ENCODE data around the gene SUGCT.
"Not testable (repeated sequence)": the region's sequence is repeated elsewhere in the genome, so short reads cannot be mapped to it uniquely, and the experiment has no call there.

The SUGCT gene

DNA sequence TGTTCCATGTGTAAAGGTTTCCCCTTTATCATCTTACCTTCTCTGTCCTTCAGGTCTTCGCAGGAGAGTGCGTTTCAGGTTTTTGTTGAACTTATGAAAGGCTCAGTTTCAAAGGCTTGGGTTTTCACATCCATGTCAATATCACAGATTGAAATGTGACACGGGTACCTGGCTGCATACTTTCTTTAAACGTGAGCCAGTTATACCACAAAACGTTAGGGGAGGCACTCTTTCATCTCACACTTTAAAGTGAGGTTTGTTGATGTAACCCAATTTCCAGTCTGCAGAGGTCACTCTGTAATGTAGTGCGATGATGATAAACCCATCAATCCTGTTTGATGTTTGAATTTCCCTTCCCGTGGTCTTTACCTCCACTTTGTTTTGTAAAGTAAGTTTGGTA lies 506.9 kb downstream of the SUGCT start:
- DNase-seq: no peak

DNA sequence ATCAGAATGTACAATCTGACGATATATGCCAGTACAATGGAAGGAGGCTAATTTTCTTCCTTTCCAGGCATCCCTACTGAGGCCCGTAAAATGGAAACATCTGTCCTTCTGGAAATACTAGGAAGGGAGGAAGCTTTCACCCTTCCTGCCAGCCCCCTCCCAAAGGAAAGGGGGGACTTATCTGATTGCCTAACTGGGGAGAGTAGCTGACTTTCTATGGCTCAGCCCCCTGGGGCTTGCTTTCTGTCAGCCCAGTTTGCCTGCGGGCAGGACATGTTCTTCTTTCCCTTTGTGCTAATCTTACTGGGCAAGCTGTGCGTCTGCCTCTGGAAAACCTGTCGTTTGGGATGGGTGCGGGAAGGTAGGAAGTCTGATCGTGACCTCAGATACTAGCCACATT lies 508.9 kb downstream of the SUGCT start:
- no peak for DNase-seq

DNA sequence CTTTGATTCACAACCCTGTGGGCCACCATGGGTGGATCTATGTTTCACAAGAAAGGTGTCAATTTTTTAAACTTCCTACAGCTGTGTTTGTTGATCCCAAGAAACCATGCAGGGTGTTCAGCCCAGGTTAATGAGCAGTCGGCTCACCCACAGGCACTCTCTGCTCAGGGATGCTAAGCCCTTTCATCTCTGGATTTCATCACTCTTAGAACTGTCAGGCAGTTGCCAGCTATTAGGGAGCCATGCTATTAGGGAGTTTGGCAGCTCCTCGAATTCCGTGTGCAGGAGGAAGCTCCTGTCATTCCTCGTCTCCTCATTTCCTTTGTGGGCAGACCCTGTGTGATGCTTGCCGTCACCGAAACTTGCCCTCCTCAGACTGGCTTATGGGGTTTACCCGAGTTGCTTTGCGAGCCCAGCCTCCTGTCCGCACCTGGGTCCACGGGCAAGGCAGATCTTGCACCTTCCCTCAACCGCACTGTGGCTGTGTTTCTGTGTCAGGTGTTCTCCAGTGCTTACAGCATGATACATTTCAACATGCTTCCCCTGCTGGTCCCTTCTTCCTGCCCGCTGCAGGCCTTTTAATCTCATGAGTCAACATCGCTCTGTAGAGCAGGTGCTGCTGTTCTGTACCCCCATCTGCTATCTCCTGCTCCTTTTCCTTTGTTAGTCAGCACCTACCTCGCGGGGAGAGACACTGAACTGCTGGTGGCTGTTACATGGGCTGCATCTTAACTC lies 509.8 kb downstream of the SUGCT start:
- no peak for DNase-seq

DNA sequence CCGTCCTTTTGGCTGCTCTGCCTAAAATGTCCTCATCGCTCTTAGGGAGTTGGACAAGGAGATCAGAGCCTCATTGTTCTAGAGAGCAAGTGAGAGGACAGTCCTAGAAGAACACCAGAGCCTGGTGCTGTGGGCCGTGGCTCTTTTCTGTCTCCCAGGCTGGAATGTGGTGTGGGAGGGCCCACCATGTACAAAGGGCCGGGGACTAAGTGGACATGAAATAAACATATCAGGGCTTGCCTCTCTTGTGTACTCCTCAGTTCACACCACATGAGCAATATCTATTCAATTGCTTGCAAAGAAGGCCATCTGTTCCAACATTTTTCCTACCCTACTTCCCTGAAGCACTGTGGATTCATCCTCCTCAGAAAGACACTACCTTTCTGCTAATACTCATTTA lies 510.4 kb downstream of the SUGCT start:
- DNase-seq: no peak

DNA sequence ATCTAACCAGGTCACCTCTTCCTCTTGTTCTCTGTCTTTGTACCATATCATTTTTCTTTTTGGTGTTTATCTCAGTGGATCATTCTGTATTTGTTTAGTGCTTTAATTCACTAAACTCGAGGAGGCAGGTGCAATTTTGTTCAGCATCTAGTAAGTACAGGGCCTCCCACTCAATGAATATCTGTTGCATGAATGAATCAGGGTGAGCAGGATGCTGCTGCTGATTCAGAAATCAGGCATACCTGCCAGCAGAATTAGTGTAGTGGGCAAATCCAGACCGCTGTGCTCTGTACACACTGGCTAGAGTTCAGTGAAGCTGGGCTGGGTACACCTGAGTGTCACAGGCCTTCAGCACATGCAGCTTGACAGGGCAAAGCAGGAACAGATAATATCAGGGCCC lies 511.9 kb downstream of the SUGCT start:
- no peak for DNase-seq

DNA sequence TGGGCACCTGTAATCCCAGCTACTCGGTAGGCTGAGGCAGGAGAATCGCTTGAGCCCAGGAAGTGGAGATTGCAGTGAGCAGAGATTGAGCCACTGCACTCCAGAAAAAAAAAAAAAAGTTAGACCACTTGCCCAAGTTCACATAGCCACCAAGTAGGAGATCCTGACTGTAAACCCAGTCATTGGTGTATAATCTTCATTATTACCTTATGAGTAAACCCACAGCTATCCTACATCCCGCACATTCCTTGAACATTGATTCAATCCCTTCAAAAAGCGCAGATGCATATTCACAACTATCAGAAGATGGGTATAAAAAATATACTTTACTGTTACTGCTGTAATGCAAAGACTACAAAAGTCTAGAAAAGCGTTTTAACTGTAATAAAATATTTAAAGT lies 512.9 kb downstream of the SUGCT start:
- no peak for DNase-seq

DNA sequence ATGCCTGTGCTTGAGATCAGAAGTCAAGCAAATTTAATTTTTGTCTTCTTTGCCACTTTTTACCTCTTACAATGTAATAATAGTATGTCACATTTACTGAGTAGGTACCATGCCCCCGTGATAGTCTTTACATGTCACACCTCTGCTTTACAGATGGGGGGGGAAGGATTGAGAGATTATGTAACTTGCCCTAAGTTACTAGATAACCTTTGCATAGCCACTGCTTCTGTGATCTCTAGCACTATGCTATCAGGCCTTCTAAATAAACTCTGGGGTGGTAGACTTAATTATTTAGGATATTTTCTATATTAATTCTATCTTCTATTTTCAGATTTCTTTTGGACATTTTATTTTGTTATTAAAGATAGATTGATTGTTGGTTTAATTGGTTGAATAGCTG lies 514.4 kb downstream of the SUGCT start:
- no peak for DNase-seq

DNA sequence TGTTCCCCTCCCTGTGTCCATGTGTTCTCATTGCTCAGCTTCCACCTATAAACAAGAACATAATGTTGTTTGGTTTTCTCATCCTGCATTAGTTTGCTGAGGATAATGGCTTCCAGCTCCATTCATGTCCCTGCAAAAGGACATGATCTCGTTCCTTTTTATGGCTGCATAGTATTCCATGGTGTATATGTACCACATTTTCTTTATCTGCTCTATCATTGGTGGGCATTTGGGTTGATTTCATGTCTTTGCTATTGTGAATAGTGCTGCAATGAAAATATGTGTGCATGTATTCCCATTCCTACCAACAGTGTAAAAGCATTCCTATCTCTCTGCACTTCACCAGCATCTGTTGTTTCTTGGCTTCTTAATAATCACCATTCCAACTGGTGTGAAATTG lies 516.1 kb downstream of the SUGCT start:
- not testable (repeated sequence) for DNase-seq

DNA sequence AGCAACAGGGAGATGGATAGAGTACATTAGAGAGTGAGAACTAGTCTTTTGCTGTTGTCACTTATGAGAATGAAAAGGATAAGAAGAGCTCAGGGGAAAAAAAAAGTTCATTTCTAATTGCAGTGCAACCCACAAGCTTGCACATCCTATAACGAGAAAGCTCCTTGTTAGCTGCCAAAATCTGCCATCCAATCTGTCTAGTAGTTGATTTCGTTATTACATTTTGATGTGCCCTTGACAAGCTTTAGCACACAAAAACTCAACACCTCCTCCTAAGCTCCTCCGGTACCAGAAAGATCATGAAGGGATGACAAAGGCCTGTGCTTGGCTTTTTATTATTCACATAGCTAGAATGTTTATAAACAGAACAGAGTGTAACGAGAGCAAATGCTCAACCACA lies 519.4 kb downstream of the SUGCT start:
- DNase-seq: no peak

DNA sequence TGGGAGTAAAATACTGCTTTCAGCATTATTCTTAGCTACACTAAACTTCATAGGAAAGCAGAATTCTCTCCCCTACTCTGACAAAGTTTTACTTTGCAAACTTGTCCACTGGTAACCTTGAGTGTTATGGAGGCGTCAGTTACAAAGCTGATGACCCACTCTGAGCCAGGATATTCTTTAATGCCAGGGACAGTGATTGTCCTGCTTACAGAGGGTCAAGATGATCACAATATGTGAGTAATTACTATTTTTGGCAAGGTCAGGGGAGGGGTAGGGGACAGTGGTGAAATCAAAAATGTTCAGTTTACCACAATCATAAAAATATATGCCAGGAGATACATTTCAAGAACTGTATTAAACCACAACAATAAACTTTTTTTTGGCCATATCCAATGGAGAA lies 520.6 kb downstream of the SUGCT start:
- no peak for DNase-seq

DNA sequence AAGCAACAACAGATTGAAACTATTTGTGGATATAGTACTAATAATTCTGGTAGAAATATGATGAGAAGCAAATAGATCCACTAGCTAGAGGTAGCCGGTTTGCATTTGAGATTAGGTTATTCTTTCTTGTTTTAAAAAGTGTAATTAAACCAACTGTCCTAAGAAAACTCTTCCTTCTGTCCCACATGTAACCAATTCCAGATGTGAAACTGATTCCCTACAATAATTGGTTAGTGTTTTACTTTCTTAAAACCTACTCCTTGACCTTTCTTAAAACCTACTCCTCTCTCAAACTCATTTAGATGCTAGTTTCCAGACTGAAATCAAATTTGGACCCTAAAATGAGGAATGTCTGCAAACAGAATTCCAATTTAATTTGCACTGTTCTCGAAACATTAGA lies 521.5 kb downstream of the SUGCT start:
- DNase-seq: no peak

DNA sequence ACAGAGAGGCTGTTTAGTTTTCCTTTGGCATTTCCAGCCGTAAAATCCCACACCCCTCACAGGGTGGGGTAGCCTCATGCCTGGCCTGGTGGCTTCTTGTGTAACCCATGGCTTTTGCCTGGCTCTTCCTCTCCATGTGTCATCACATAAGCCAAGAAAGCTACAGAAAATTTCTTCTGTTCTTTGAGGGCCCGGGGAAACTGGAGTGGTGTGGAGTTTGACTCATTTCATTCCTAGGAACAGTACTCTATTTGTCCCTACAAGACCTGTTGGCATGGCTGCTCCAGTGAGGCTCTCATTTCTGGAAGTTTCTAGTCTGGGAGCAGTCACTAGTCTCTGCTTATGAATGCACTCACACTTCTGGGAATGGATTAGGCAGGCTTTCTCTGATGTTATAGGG lies 523.9 kb downstream of the SUGCT start:
- DNase-seq: no peak

DNA sequence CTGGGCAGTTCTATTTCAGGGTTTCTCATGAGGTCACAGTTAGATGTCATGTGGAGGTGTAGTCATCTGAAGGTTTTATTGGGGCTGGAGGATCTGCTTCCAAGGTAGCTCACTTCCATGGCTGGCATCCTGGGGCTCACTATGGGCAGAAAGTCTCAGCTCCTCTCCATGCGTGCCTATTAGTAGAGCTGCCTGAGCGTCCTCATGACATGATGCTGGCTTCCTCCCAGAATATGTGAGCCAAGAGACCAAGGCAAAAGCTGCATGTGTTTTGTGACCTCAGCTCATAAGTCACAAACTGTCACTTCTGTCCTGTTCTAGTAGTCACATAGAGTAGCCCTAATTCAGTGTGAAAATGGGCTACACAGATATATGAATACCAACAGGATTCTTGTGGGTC lies 524.4 kb downstream of the SUGCT start:
- no peak for DNase-seq

DNA sequence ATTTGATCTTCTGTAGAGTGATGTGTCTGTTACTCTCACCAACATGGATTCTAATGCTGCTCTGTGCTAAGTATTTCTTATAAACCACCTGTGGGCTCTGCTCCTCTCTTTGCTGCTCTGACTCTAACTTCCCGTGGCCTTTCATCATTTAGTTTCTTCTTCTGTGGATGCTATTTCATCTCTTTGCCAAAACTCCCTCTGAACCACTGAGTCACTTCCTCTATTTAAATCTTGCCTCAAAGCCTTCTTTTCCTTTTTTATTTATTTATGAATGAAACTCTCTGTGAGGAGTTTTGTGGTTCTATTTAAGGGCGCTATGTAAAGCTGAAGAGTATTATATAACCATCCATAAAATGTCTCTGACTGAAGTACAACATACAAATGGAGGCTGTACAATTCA lies 538.5 kb downstream of the SUGCT start:
- DNase-seq: no peak

DNA sequence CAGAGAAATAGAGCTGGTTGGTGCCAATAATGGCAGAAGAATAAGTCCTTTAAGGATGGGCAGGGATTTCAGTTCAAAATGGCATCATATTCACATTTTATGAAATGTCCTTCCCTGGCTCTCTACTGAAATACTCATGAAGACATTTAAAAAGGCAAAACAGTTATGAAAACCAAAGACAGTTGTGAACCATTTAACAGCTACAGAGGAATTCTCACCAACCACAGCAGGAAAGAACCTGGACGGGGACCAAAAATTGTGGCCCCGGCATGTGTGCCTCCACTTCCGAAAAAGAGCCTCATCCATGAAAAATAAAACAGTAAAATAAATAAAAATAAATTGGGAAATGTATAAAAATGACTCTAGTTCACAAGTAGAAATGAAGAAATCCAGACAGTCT lies 539.5 kb downstream of the SUGCT start:
- DNase-seq: no peak

DNA sequence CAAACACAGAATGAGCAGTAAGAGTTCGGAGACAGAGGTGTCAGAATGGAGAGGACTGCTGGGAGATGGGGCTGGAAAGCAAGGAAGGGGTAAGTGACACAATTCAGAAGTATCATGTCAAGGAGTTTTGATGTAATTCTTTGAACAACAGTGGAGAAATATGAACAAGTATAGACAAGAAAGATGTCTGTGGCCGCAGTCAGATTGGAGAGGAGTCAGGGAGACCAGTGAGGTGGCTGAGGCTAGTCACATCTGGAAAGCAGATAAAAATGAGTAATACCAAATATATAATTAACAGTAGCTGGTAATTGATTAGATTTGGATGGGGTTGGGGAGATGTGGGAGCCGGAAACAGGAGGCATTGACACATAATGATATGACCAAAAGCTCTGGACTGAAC lies 540.9 kb downstream of the SUGCT start:
- no peak for DNase-seq

DNA sequence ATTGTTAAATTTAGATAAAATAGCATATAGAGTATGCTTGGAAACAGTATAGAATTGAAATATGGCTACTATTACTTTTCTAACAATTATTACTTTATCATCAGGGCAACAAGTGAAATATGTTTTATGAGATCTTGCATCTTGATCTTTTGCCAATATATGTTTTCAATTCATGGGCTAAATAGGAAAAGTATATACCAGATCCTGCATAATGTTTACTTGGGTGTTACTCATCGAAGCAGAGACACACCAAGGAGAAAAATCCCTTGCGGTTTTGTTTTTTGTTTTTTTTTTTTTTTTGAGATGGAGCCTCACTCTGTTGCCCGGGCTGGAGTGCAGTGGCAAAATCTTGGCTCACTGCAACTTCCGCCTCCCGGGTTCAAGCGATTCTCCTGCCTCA lies 541.4 kb downstream of the SUGCT start:
- no peak for DNase-seq

DNA sequence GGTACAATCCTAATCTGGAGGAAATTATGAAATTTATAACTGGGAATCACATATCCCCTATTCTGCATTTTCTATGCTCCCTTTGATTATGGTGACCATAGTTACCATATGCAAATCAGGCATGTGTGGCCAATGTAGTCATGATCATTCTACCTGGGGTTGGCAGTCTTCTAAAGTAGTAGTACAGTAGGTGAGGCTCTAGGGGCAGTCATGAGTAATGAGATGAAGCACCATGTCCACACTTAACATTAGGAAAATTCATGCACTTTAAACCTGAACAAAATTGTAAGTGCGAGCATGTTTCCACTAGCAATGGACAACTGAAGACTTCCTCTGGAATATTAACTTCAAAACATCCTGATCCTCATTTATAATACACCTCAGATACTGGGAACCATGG lies 545.9 kb downstream of the SUGCT start:
- DNase-seq: no peak

DNA sequence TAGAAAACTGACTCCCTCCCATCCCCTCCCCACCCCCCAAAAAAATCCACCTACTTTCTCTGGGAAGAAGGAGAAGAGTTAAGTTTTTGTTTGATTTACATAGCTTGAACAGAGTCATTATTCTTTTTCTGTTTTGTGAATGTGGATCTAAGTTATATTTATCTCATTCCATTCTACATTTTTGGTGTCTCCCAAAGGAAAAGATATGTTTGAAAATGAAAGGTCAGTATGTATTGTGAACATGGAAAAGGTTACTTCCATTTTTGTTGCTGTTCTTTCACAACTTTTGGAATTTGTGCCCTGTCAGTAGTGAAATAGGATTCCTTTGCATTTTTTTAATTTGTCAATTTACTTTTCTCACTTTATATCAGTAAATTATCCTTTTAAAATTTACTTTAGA lies 547.9 kb downstream of the SUGCT start:
- no peak for DNase-seq

DNA sequence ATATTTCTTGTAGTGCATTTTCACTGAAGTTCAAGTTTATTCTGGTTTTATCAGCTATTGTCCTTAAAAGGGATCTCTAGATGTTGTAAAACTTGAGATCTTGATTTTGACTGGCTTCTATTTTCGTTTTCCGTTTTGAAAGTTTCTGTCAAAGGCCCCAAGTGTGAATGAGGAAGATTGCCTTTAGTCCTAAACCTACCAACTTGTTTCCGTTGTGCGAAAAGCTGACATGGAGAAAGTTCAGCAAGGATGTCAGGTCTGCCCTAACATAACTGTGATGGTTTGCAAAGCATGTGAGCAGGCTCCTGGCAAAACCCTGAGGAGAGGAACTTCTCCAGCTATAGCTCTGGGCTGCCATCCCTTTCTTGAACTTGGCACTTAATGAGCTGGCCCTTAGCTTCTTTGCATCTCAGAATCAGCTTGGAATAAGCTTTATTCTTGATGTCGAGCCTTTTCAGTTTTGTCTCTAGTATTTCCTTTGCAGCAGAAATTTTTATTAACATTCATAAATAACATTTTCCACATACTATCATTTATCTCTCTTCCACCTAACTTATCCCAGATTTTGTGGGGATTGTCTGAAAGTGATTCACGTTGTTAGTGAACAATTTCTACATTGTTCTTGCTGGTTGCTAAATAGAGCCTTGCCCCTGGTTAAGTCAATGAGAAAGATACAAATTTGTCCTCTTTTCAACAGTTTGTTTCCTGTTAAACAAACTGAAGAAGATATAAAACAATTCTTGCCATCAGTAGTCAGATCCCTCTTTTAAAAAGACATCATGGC lies 559.4 kb downstream of the SUGCT start:
- DNase-seq: no peak

DNA sequence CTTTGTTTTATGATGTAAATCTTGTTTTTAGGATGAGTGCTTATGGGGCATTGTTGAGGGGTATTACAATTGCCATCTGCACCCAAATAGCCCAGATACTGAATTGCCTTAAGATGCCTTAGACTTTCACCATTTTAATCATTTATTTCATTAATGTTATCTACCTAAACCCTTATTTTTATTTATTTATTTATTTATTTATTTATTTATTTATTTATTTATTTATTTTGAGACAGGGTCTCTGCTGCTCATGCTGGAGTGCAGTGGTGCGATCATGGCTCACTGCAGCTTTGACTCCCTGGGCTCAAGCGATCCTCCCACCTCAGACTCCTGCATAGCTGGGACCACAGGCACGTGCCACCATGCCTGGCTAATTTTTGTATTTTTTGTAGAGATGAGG lies 560.2 kb downstream of the SUGCT start:
- no peak for DNase-seq

DNA sequence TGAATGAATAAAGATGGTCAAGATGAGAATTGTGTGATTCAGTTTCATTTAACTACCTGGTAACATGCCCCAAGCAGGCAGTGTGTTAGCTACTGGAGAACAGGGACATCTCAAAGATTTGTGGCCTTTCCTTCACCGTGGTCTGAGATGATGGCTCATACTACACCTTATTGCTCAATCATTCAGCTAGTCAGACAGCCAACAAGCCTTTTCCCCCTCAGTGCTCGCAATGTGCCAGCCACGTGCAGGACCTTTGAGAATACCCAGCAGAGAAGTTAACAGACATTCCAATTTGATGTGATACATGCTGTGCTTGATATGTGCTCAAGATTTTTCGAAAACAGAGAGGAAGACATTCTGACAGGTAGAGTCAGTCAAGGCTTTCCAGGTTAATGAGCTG lies 562.8 kb downstream of the SUGCT start:
- DNase-seq: no peak

DNA sequence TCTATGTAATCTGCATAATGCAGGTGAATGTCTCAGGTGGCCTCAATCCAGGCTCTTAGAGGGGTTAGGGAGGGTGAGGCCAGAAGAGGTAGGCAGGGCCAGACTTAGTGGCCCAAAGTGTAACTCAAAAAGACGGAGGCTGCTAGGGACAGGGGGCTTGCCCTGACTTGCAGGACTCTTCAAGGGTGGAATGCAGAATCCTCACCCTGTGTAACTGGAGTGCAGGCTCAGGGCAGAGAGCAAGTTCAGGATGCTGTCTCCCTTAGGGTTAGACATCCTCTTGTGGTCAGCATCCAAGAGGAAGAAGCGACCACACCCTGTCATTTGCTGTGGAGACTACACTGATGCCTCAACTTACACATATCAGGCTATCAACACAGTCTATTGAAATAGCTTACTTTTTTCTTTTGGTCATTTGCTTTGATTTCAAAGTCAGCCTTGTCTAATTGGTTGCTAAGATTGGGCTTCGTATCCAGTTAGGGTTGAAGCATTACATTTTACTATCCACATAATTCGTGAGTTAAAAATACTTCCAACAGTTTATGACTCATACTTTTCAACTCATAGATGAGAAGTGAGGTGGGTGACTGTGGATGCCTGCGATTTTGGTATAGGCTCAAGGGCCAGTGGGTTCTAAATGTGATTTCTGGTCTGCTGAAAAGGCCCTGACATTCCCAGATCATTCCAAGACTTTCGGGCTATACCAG lies 563.6 kb downstream of the SUGCT start:
- DNase-seq: no peak

DNA sequence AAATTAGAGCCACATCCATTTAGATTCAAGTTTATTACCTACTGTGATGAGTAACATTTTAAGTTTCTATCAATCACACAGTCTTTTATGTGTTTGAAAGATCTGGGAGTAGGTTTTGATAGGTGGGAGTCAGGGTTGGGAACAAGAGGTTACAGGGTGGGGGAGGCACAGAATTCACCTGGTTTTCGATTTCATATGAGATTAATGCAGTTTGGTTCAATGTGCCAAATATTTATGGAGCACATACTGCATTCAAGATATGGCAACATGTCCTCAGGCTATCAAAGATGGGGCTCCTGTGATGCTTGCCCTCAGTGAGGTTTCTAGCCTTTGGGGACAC lies 564.1 kb downstream of the SUGCT start:
- DNase-seq: no peak
